ENCODE data around the gene ADRM1.

- no peak for TF ChIP-seq CTCF (IDR thresholded peaks at IDR 0.05)
- no peak for TF ChIP-seq ZNF512 (CRISPR knock-in tag; IDR thresholded peaks at IDR 0.05; ENCODE audit: borderline replicate concordance)
Measured at GRCh38 chr20:62275219-62275618, 27.6 kb upstream of the ADRM1 start.
